ENCODE results near the gene FAF1.
A peak's percentile ranks its signal among the peaks of the same experiment; 100 is the strongest.
"Not testable (repeated sequence)": the region's sequence is repeated elsewhere in the genome, so short reads cannot be mapped to it uniquely, and the experiment has no call there.

FAF1 gene

DNA sequence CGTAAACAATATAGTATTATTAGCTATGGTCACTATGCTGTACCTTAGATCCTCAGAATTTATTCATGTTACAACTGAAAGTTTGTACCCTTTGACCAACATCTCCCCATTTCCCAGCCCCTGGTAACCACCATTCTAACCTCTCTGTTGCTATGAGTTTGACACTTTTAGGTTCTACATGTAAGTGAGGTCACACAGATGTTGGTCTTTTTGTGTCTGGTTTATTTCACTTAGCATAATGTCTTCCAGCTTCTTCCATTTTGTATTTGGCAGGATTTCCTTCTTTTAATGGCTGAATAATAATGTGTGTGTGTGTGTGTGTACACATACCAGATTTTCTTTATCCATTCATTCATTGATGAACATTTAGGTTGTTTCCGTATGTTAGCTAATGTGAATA lies 139.5 kb downstream of the FAF1 start:
- no peak for FAIRE-seq

DNA sequence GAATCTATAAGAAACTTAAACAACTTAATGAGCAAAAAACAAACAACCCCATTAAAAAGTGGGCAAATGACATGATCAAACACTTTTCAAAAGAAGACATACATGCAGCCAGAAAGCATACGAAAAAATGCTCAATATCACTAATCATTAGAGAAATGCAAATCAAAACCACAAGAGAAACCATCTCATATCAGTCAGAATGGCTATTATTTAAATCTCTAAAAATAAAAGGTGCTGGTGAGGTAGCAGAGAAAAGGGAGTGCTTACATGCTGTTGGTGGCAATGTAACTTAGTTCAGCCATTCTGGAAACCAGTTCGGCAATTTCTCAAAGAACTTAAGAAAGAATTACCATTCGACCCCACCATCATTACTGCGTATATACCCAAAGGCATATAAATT lies 147.7 kb downstream of the FAF1 start:
- FAIRE-seq (no peak), DNase-seq (ENCODE audit: insufficient read length, low spot score) (no peak)

More for the DNA sequence above, 139.5 kb downstream of the FAF1 start:
- no peak for DNase-seq (ENCODE audit: insufficient read length, low spot score)

GRCh38 chr1:50808296-50808695 lies 151.8 kb downstream of the FAF1 start:
- no peak for FAIRE-seq
- DNase-seq (ENCODE audit: insufficient read length, low spot score): no peak

DNA sequence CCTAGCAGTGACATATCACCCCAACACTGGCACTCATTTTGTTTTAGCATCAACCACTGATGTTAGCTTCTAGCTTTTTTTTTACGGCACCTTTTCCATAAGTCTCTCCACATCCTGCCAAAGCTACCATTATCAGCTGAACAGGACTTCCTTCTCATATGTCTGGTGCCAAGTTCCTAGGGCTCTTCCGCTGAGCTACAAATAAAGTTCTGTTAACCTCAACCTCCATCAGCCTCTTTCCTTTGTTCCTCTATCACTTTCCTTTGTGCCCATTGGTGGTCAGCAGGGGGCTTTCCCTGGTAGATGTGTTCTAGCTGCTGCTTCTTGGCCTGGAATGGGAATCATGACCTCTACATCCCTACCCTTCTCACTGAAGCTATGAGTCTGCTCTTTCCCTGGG lies 163.8 kb downstream of the FAF1 start:
- no peak for FAIRE-seq
- DNase-seq (ENCODE audit: insufficient read length, low spot score): no peak

- no peak for FAIRE-seq
- no peak for DNase-seq (ENCODE audit: insufficient read length, low spot score)
These were observed 166.5 kb downstream of the FAF1 start for GRCh38 chr1:50793521-50793920.

- DNase-seq (ENCODE audit: insufficient read length, low spot score) (no peak), FAIRE-seq (no peak)
These were observed 172.8 kb downstream of the FAF1 start for GRCh38 chr1:50787266-50787665.

DNA sequence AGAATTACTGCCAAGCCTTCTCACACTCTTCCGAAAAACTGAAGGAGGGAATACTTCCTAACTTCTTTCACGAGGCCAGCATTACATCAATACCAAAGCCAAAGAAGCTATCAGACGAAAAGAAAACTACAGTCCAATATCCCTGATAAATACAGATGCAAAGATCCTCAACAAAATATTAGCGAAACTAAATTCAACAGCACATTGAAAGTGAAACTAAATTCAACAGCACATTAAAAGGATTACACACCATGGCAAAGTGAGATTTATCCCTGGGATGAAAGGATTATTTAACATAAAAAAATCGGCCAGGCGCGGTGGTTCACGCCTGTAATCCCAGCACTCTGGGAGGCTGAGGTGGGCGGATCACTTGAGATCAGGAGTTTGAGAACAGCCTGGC lies 176.8 kb downstream of the FAF1 start:
- FAIRE-seq: no peak
- no peak for DNase-seq (ENCODE audit: insufficient read length, low spot score)

DNA sequence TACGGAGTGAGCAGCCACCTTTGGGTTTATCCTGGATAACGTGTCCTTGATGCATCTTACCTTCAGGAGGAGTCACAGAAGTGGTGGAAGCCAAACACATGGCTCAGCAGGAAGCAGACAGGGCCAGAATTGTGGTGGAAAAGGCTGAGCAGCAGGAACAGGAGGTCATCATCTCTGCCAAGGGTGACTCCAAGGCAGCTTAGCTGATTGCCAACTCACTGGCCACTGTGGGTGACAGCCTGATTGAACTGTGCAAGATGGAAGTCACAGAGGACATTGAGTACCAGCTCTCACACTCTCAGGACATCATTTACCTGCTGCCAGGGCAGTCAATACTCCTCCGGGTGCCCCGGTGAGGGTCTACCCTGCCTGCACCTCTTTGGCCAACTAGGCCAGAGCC lies 179.3 kb downstream of the FAF1 start:
- FAIRE-seq: no peak
- DNase-seq (ENCODE audit: insufficient read length, low spot score): no peak

DNA sequence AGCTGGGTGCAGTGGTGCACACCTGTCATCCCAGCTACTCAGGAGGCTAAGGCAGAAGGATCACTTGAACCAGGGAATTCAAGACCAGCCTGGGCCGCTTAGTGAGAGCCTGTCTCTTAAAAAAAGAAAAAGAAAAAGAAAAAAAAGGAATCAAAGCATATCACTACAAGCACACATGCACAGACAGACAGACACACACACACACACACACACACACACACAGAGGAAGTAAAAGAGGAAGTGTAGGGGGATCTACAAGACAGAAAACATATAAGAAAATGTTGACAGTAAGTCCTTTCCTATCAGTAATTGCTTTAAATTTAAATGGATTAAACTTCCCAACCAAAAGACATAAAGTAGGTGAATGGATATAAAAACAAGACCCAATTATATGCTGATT lies 180.3 kb downstream of the FAF1 start:
- DNase-seq (ENCODE audit: insufficient read length, low spot score): no peak
- FAIRE-seq: no peak

- no peak for DNase-seq (ENCODE audit: insufficient read length, low spot score)
- FAIRE-seq: no peak
These were observed 184.3 kb downstream of the FAF1 start for GRCh38 chr1:50775740-50776139.

- DNase-seq (ENCODE audit: insufficient read length, low spot score) (peak; percentile 38), FAIRE-seq (no peak)
These were observed 185.2 kb downstream of the FAF1 start for GRCh38 chr1:50774759-50775351.

GRCh38 chr1:50766688-50767087 lies 193.4 kb downstream of the FAF1 start:
- no peak for FAIRE-seq
- no peak for DNase-seq (ENCODE audit: insufficient read length, low spot score)

DNA sequence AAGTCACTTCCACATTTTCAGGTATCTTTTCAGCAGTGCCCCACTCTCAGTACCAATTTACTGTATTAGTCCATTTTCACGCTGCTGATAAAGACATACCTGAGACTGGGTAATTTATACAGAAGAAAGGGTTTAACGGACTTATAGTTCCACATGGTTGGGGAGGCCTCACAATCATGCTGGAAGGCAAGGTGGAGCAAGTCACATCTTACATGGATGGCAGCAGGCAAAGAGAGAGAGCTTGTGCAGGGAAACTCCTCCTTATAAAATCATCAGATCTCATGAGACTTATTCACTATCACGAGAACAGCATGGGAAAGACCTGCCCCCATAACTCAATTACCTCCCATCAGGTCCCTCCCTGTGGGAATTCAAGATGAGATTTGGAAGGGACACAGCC lies 203.5 kb downstream of the FAF1 start:
- not testable (repeated sequence) for FAIRE-seq; DNase-seq (ENCODE audit: insufficient read length, low spot score)

- FAIRE-seq; DNase-seq (ENCODE audit: insufficient read length, low spot score): not testable (repeated sequence)
These were observed 205.3 kb downstream of the FAF1 start for GRCh38 chr1:50754764-50755163.

GRCh38 chr1:50750021-50750619 lies 209.9 kb downstream of the FAF1 start:
- DNase-seq (ENCODE audit: insufficient read length, low spot score): peak; percentile 36
- no peak for FAIRE-seq

DNA sequence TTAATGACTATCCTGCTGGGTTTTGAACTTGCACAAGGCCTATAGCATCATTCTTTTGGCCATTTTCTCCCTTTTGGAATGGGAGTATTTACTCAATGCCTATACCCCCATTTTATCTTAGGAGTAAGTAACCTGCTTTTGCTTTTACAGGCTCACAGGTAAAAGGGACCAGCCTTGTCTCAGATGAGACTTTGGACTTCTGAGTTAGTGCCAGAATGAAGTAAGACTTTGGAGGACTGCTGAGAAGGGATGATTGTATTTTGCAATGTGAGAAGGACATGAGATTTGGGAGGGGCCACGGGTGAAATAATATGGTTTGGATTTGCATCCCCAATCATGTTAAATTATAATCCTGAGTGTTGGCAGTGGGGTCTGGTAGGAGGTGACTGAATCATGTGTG lies 212.7 kb downstream of the FAF1 start:
- FAIRE-seq: no peak

GRCh38 chr1:50742523-50742922 lies 217.5 kb downstream of the FAF1 start:
- FAIRE-seq: no peak
- no peak for DNase-seq (ENCODE audit: insufficient read length, low spot score)

More for the DNA sequence above, 212.7 kb downstream of the FAF1 start:
- no peak for DNase-seq (ENCODE audit: insufficient read length, low spot score)

DNA sequence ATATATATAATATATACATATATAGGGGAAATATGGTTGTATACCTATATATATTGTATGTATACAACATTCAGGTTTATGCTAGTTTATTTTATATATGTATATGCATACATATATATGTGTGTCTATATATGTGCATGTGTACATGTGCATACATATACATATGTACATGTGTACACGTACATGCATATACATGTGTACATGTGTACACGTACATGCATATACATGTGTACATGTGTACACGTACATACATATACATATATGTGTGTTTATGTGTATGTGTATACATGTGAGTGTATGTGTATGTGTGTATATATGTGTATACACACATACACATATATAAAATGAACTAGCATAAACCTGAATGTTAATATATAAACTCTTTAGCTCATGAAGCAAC lies 220.9 kb downstream of the FAF1 start:
- DNase-seq (ENCODE audit: insufficient read length, low spot score) (no peak), FAIRE-seq (peak; percentile 89)

DNA sequence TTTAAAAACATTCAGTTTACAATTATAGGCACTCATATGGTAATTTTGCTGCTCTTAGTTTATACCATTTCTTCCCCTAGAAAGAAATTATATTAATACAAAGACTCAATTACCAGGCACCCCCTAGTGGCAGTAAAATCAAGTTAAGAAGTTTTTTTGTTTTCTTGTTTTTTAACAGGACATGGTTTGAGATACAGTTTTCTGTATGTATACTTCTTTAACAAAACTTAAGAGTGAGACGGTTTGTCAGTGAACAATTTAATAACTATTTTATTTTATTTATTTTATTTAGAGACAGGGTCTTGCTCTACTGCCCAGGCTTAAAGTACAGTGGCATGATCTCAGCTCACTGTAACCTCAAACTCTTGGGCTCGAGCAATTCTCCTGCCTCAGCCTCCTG lies 224.6 kb downstream of the FAF1 start:
- FAIRE-seq (no peak), DNase-seq (ENCODE audit: insufficient read length, low spot score) (no peak)

GRCh38 chr1:50727578-50727977 lies 232.5 kb downstream of the FAF1 start:
- FAIRE-seq: not testable (repeated sequence)

GRCh38 chr1:50724626-50725286 lies 235.3 kb downstream of the FAF1 start:
- no peak for DNase-seq (ENCODE audit: insufficient read length, low spot score)
- FAIRE-seq: no peak

More at GRCh38 chr1:50727578-50727977, 232.5 kb downstream of the FAF1 start:
- DNase-seq (ENCODE audit: insufficient read length, low spot score): not testable (repeated sequence)

- FAIRE-seq: no peak
- no peak for DNase-seq (ENCODE audit: insufficient read length, low spot score)
These were observed 239.5 kb downstream of the FAF1 start for GRCh38 chr1:50720457-50721053.

Measured in HTR-8/SVneo (cell line).